ENCODE measurements around the gene POU3F2. TPM values are rescaled to one million over a fixed set of nuclear protein-coding genes. Genes with fewer than 3 reads are reported as not detected.

The POU3F2 gene
- total and polyA plus RNA-seq, 2 of the 13 experiments (the other 11 are each of a cell fraction or from before 2014, with no cell fraction given) = not detected

- CTCF ChIA-PET (ENCODE audit: low intra/inter-chr PET ratio, low total read pairs) = no interaction called here
- Histone ChIP-seq H3K27ac (ENCODE audit: extremely low read length, insufficient read depth, low read length) (no peak overlapping the region), H3K4me1 (ENCODE audit: insufficient read depth, low read length) (no peaks in the 10 kb centered on the region), H3K9ac (ENCODE audit: insufficient read depth, low read depth, low read length) (no peak overlapping the region), H3K36me3 (replicated peaks in 1 of 2; ENCODE audit: control insufficient read depth in 1 of 2, insufficient read depth in 2 of 2, low read length in 2 of 2) (no peaks in the 10 kb centered on the region), H3K4me3 (replicated peaks in 1 of 3; ENCODE audit: insufficient read depth in 1 of 3, low read depth in 2 of 3, low read length in 3 of 3) (no peak overlapping the region), H4K20me1 (ENCODE audit: insufficient read depth, low read length) (no peaks in the 10 kb centered on the region), H3K27me3 (ENCODE audit: control insufficient read depth in 1 of 2, insufficient read depth in 2 of 2, low read length in 2 of 2) (peaks cover 3 to 58% of the 10 kb centered on the region in 2 experiments; a peak in 4 of 5 replicates), H3K4me2 (ENCODE audit: low read depth, low read length) (no peak overlapping the region), H3K9me3 (ENCODE audit: low read length) (no peaks in the 10 kb centered on the region), H2AFZ (ENCODE audit: low read length) (no peak overlapping the region), H3K79me2 (ENCODE audit: insufficient read depth, low read length) (no peaks in the 10 kb centered on the region)
- POLR2A ChIA-PET = no interaction called here
- in situ Hi-C loops (cut with HindIII; ENCODE audit: extremely low pct_ligation_motif_present, low pct_unique_long_range_greater_than_20kb) = no loop called here
- intact Hi-C loops (cut with micrococcal nuclease; ENCODE audit: unreplicated experiment) = no loop called here
- no TSS peak for BruUV-seq (replicated peaks)
- FAIRE-seq = no peak
- 3% methylated on average over 11 of the region's 12 CpGs for WGBS (ENCODE audit: low lambda C conversion rate)
- no peak for ATAC-seq
- TF ChIP-seq ZBTB10 (CRISPR knock-in tag; IDR thresholded peaks at IDR 0.05; ENCODE audit: borderline replicate concordance) (no peak), PAXIP1 (CRISPR knock-in tag; conservative IDR thresholded peaks at IDR 0.05) (no peak), FOXK2 (IDR thresholded peaks at IDR 0.05) (no peak), CCAR2 (optimal IDR thresholded peaks at IDR 0.05; ENCODE audit: low read depth, low read length) (no peak), SALL2 (CRISPR knock-in tag; IDR thresholded peaks at IDR 0.05) (no peak), CBX5 (CRISPR knock-in tag; IDR thresholded peaks at IDR 0.05; ENCODE audit: borderline replicate concordance) (no peak), MXD3 (CRISPR knock-in tag; IDR thresholded peaks at IDR 0.05) (no peak), ZNF747 (CRISPR knock-in tag; IDR thresholded peaks at IDR 0.05; ENCODE audit: borderline replicate concordance) (no peak), AKAP8 (CRISPR knock-in tag; IDR thresholded peaks at IDR 0.05) (no peak), ZNF580 (CRISPR knock-in tag; IDR thresholded peaks at IDR 0.05; ENCODE audit: borderline replicate concordance, low read depth) (no peak), IRX3 (CRISPR knock-in tag; IDR thresholded peaks at IDR 0.05; ENCODE audit: borderline replicate concordance, low read depth) (no peak), EED (CRISPR knock-in tag; IDR thresholded peaks at IDR 0.05) (no peak), ZNF337 (CRISPR knock-in tag; IDR thresholded peaks at IDR 0.05; ENCODE audit: borderline replicate concordance, low read depth) (no peak), ZC3H4 (CRISPR knock-in tag; IDR thresholded peaks at IDR 0.05; ENCODE audit: borderline replicate concordance) (no peak), PLRG1 (conservative IDR thresholded peaks at IDR 0.05) (no peak), KLF13 (CRISPR knock-in tag; IDR thresholded peaks at IDR 0.05) (no peak), NFE2 (CRISPR knock-in tag; IDR thresholded peaks at IDR 0.05) (no peak), ZKSCAN1 (IDR thresholded peaks at IDR 0.05; ENCODE audit: low read length) (no peak), ZNF589 (CRISPR knock-in tag; conservative IDR thresholded peaks at IDR 0.05) (no peak)
- no peak for DNase-seq (ENCODE audit: low spot score)
Measured at GRCh38 chr6:98823428-98824161, 10.8 kb upstream of the POU3F2 start.
